Measurements from ENCODE around the gene SLC44A3.

The SLC44A3 gene

GRCh38 chr1:94942171-94943128 lies 122.3 kb downstream of the SLC44A3 start:
- H3K4me3 ChIP-seq (ENCODE audit: low read depth, low read length) = no peak overlapping the region
- DNase-seq (ENCODE audit: low read depth) = no peak

Measured in skeletal muscle cell (primary cell).